ENCODE results near the gene PDK3. TPM values are rescaled to one million over a fixed set of nuclear protein-coding genes. Genes with fewer than 3 reads are reported as not detected.

PDK3 gene
- total RNA-seq, 6 donors from 2014 or later: 9.2 to 29.5 (median 15.0) TPM

GRCh38 chrX:24575496-24575895, 110.4 kb downstream of the PDK3 start:
- ATAC-seq (ENCODE audit: low FRiP score in 2 of 2) (no peak), DNase-seq (no peak)
- WGBS, 2 donors: 71 to 87% methylated on average over 1 of the region's 1 CpG

GRCh38 chrX:24577091-24577490, 112.0 kb downstream of the PDK3 start:
- TF ChIP-seq POLR2A (IDR thresholded peaks at IDR 0.05) (no peak), CTCF (IDR thresholded peaks at IDR 0.05) (no peak), EP300 (IDR thresholded peaks at IDR 0.05) (no peak), POLR2AphosphoS5 (IDR thresholded peaks at IDR 0.05) (no peak)
- WGBS, 2 donors: 81 to 88% methylated on average over 8 to 9 of the region's 9 CpGs
- H3K36me3 ChIP-seq: no peaks in the 10 kb centered on the region
- H3K27me3 ChIP-seq: no peaks in the 10 kb centered on the region
- H3K9me3 ChIP-seq: no peaks in the 10 kb centered on the region
- H3K4me3 ChIP-seq: no peak overlapping the region
- H3K27ac ChIP-seq: no peak overlapping the region
- H3K4me1 ChIP-seq: no peaks in the 10 kb centered on the region
- ATAC-seq (ENCODE audit: low FRiP score in 2 of 2) (no peak), DNase-seq (no peak)

More at GRCh38 chrX:24575496-24575895, 110.4 kb downstream of the PDK3 start:
- H3K36me3 ChIP-seq: no peaks in the 10 kb centered on the region
- TF ChIP-seq POLR2A (IDR thresholded peaks at IDR 0.05) (no peak), EP300 (IDR thresholded peaks at IDR 0.05) (no peak), CTCF (IDR thresholded peaks at IDR 0.05) (no peak), POLR2AphosphoS5 (IDR thresholded peaks at IDR 0.05) (no peak)
- H3K4me1 ChIP-seq: no peaks in the 10 kb centered on the region
- no peaks in the 10 kb centered on the region for H3K27me3 ChIP-seq
- H3K9me3 ChIP-seq: no peaks in the 10 kb centered on the region
- H3K27ac ChIP-seq: no peak overlapping the region
- no peak overlapping the region for H3K4me3 ChIP-seq

Small RNA genes lying within 50 kb of the gene (small RNA-seq; reads per million reads assigned to genes)
- 0 reads per million in 4 donors for gene SNRPEP9

Other genes starting within 250 kb of the PDK3 start
- not detected for gene SUPT20HL2, start 151.2 kb upstream of the PDK3 start, total RNA-seq
- not detected for gene SUPT20HL1, start 104.6 kb upstream of the PDK3 start, total RNA-seq
- gene PCYT1B, start 182.1 kb downstream of the PDK3 start, total RNA-seq: 1 to 10 TPM in 3 of 6 donors, under 1 TPM in 3; 0.43 to 2.2 (median 0.79) TPM
- 10 to 100 TPM in 2 of 6 donors, 1 to 10 TPM in 4; 6.3 to 15.7 (median 8.9) TPM for gene POLA1, start 228.6 kb downstream of the PDK3 start, total RNA-seq